ENCODE measurements around the gene SKOR2. TPM values are rescaled to one million over a fixed set of nuclear protein-coding genes. Genes with fewer than 3 reads are reported as not detected.

The SKOR2 gene
- total RNA-seq (not detected), polyA plus RNA-seq (not detected), total RNA-seq (0 to 0.08 (median 0) reads per million in 6 experiments)

- H3K27ac Mint-ChIP-seq = no peak within 1 kb of the TSS
- peaks cover 0 to 7% (median 5%) of the 10 kb centered on the region in 4 donors for H3K4me1 Mint-ChIP-seq
- ATAC-seq = no peak
- peaks cover 0 to 17% (median 6%) of the 10 kb centered on the region in 9 donors for H3K9me3 Mint-ChIP-seq
- POLR2A ChIA-PET = no interaction called here
- peaks cover 0 to 16% (median 7%) of the 10 kb centered on the region in 3 donors for H3K36me3 Mint-ChIP-seq
- peaks cover 53 to 82% (median 68%) of the 10 kb centered on the region in 5 donors for H3K27me3 Mint-ChIP-seq
- peak within 1 kb of the TSS in 1 of 10 donors; percentile 2 for H3K4me3 Mint-ChIP-seq
- DNase-seq = no peak
These were observed at the start of gene SKOR2 for GRCh38 chr18:47251289-47252120. TSS of gene SKOR2 (minus strand) at chr18:47251660. CDS start at chr18:47249183, 2,477 bp downstream.

GRCh38 chr18:47296462-47296861 lies 45.0 kb upstream of the SKOR2 start:
- DNase-seq (no peak), ATAC-seq (no peak)
- H3K36me3 Mint-ChIP-seq = peaks cover 0 to 6% (median 0%) of the 10 kb centered on the region in 3 donors
- H3K9me3 Mint-ChIP-seq = peaks cover 0 to 26% (median 7%) of the 10 kb centered on the region in 9 donors
- POLR2A ChIA-PET = no interaction called here
- no peak overlapping the region for H3K4me3 Mint-ChIP-seq
- no peak overlapping the region for H3K27ac Mint-ChIP-seq
- H3K27me3 Mint-ChIP-seq = peaks cover 13 to 47% (median 17%) of the 10 kb centered on the region in 5 donors
- H3K4me1 Mint-ChIP-seq = no peaks in the 10 kb centered on the region

GRCh38 chr18:47294801-47295200 lies 43.3 kb upstream of the SKOR2 start:
- ATAC-seq (no peak), DNase-seq (no peak)
- peaks cover 15 to 49% (median 20%) of the 10 kb centered on the region in 5 donors for H3K27me3 Mint-ChIP-seq
- no peak overlapping the region for H3K4me3 Mint-ChIP-seq
- no peak overlapping the region for H3K27ac Mint-ChIP-seq
- no peaks in the 10 kb centered on the region for H3K4me1 Mint-ChIP-seq
- H3K36me3 Mint-ChIP-seq = peaks cover 0 to 6% (median 0%) of the 10 kb centered on the region in 3 donors
- peaks cover 0 to 16% (median 3%) of the 10 kb centered on the region in 9 donors for H3K9me3 Mint-ChIP-seq
- POLR2A ChIA-PET = no interaction called here

GRCh38 chr18:47288741-47289140 lies 37.3 kb upstream of the SKOR2 start:
- no peaks in the 10 kb centered on the region for H3K9me3 Mint-ChIP-seq
- POLR2A ChIA-PET = no interaction called here
- H3K4me3 Mint-ChIP-seq = no peak overlapping the region
- no peak overlapping the region for H3K27ac Mint-ChIP-seq
- no peaks in the 10 kb centered on the region for H3K4me1 Mint-ChIP-seq
- ATAC-seq (no peak), DNase-seq (no peak)
- H3K36me3 Mint-ChIP-seq = no peaks in the 10 kb centered on the region
- H3K27me3 Mint-ChIP-seq = peaks cover 13 to 43% (median 29%) of the 10 kb centered on the region in 5 donors

GRCh38 chr18:47287911-47288585 lies 36.6 kb upstream of the SKOR2 start:
- H3K27me3 Mint-ChIP-seq = peaks cover 14 to 41% (median 28%) of the 10 kb centered on the region in 5 donors
- no peaks in the 10 kb centered on the region for H3K9me3 Mint-ChIP-seq
- DNase-seq = no peak
- POLR2A ChIA-PET = no interaction called here
- H3K36me3 Mint-ChIP-seq = no peaks in the 10 kb centered on the region
- H3K4me1 Mint-ChIP-seq = no peaks in the 10 kb centered on the region
- no peak overlapping the region for H3K4me3 Mint-ChIP-seq
- ATAC-seq = no peak
- H3K27ac Mint-ChIP-seq = no peak overlapping the region

GRCh38 chr18:47286776-47287410 lies 35.4 kb upstream of the SKOR2 start:
- Mint-ChIP-seq H3K27me3 (peaks cover 14 to 39% (median 25%) of the 10 kb centered on the region in 5 donors), H3K9me3 (no peaks in the 10 kb centered on the region), H3K27ac (no peak overlapping the region), H3K36me3 (no peaks in the 10 kb centered on the region), H3K4me1 (no peaks in the 10 kb centered on the region), H3K4me3 (no peak overlapping the region)
- POLR2A ChIA-PET = no interaction called here
- DNase-seq (no peak), ATAC-seq (no peak)

- no peak overlapping the region for H3K27ac Mint-ChIP-seq
- ATAC-seq = no peak
- no peaks in the 10 kb centered on the region for H3K4me1 Mint-ChIP-seq
- POLR2A ChIA-PET = no interaction called here
- peaks cover 0 to 2% (median 0%) of the 10 kb centered on the region in 9 donors for H3K9me3 Mint-ChIP-seq
- no peak overlapping the region for H3K4me3 Mint-ChIP-seq
- no peak for DNase-seq
- peaks cover 9 to 30% (median 18%) of the 10 kb centered on the region in 5 donors for H3K27me3 Mint-ChIP-seq
- no peaks in the 10 kb centered on the region for H3K36me3 Mint-ChIP-seq
These were observed 34.0 kb upstream of the SKOR2 start for GRCh38 chr18:47285456-47285855.

- ATAC-seq (no peak), DNase-seq (no peak)
- Mint-ChIP-seq H3K27me3 (peaks cover 9 to 27% (median 18%) of the 10 kb centered on the region in 5 donors), H3K27ac (no peak overlapping the region), H3K9me3 (peaks cover 0 to 2% (median 0%) of the 10 kb centered on the region in 9 donors), H3K4me1 (no peaks in the 10 kb centered on the region), H3K36me3 (no peaks in the 10 kb centered on the region), H3K4me3 (no peak overlapping the region)
- POLR2A ChIA-PET = no interaction called here
These were observed 33.4 kb upstream of the SKOR2 start for GRCh38 chr18:47284721-47285395.

- no peak for DNase-seq
- POLR2A ChIA-PET = no interaction called here
- Mint-ChIP-seq H3K4me3 (no peak overlapping the region), H3K27me3 (peaks cover 5 to 30% (median 13%) of the 10 kb centered on the region in 5 donors), H3K36me3 (no peaks in the 10 kb centered on the region), H3K4me1 (no peaks in the 10 kb centered on the region), H3K27ac (no peak overlapping the region), H3K9me3 (peaks cover 0 to 3% (median 0%) of the 10 kb centered on the region in 9 donors)
- ATAC-seq = no peak
These were observed 32.0 kb upstream of the SKOR2 start for GRCh38 chr18:47283476-47283875.

GRCh38 chr18:47280121-47280520 lies 28.7 kb upstream of the SKOR2 start:
- Mint-ChIP-seq H3K9me3 (peaks cover 0 to 9% (median 1%) of the 10 kb centered on the region in 9 donors), H3K36me3 (no peaks in the 10 kb centered on the region), H3K27me3 (peaks cover 10 to 37% (median 19%) of the 10 kb centered on the region in 5 donors), H3K4me1 (no peaks in the 10 kb centered on the region), H3K27ac (no peak overlapping the region), H3K4me3 (no peak overlapping the region)
- ATAC-seq = no peak
- no peak for DNase-seq
- POLR2A ChIA-PET = no interaction called here

GRCh38 chr18:47274961-47275360 lies 23.5 kb upstream of the SKOR2 start:
- peaks cover 0 to 9% (median 0%) of the 10 kb centered on the region in 9 donors for H3K9me3 Mint-ChIP-seq
- no peaks in the 10 kb centered on the region for H3K4me1 Mint-ChIP-seq
- H3K27me3 Mint-ChIP-seq = peaks cover 18 to 49% (median 22%) of the 10 kb centered on the region in 5 donors
- DNase-seq (no peak), ATAC-seq (no peak)
- POLR2A ChIA-PET = no interaction called here
- no peak overlapping the region for H3K27ac Mint-ChIP-seq
- H3K36me3 Mint-ChIP-seq = no peaks in the 10 kb centered on the region
- no peak overlapping the region for H3K4me3 Mint-ChIP-seq

- Mint-ChIP-seq H3K27me3 (peaks cover 31 to 76% (median 43%) of the 10 kb centered on the region in 5 donors), H3K4me3 (no peak overlapping the region), H3K27ac (no peak overlapping the region), H3K4me1 (peaks cover 0 to 11% (median 2%) of the 10 kb centered on the region in 4 donors), H3K9me3 (peaks cover 0 to 8% (median 1%) of the 10 kb centered on the region in 9 donors), H3K36me3 (no peaks in the 10 kb centered on the region)
- DNase-seq (no peak), ATAC-seq (no peak)
- POLR2A ChIA-PET = no interaction called here
These were observed 13.7 kb upstream of the SKOR2 start for GRCh38 chr18:47265197-47265596.
